IPS-20b (cell line): ENCODE measurements around the gene BCAS3.

ENCODE experiments used
- H3K27ac ChIP-seq: one replicate; pipeline ENCODE4 v1.5.1; 2013; ENCODE audit warnings: low read length
- H3K27me3 ChIP-seq: 2 replicates; pipeline ENCODE4 v1.6.1; 2013; ENCODE audit warnings: mild to moderate bottlenecking, low read length, inconsistent platforms; ENCODE audit not compliant: insufficient read depth
- H3K36me3 ChIP-seq: 2 replicates; pipeline ENCODE4 v1.6.1; 2013; ENCODE audit warnings: low read depth, mild to moderate bottlenecking, inconsistent platforms, low read length, moderate library complexity; ENCODE audit not compliant: insufficient read depth
- H3K4me1 ChIP-seq: 2 replicates; pipeline ENCODE4 v1.6.1; 2013; ENCODE audit warnings: mild to moderate bottlenecking, control low read depth, inconsistent platforms, low read length, moderate library complexity; ENCODE audit not compliant: insufficient read depth
- H3K4me3 ChIP-seq: 2 replicates; pipeline ENCODE4 v1.5.1; 2013; ENCODE audit warnings: mild to moderate bottlenecking, low read length, inconsistent platforms
- H3K9ac ChIP-seq: 2 replicates; pipeline ENCODE4 v1.6.1; 2013; ENCODE audit warnings: low read depth, mild to moderate bottlenecking, inconsistent platforms, low read length, moderate library complexity
- H3K9me3 ChIP-seq: 2 replicates; pipeline ENCODE4 v1.6.1; 2013; ENCODE audit warnings: mild to moderate bottlenecking, low read depth, low read length, inconsistent platforms; ENCODE audit not compliant: insufficient read depth

Gene BCAS3

GRCh38 chr17:60677308-60678117 lies at the start of gene BCAS3:
Gene BCAS3, plus strand, starts transcription at chr17:60677851.
- Histone ChIP-seq H3K27ac (no peak within 1 kb of the TSS), H3K9me3 (no peaks in the 10 kb centered on the region)

DNA sequence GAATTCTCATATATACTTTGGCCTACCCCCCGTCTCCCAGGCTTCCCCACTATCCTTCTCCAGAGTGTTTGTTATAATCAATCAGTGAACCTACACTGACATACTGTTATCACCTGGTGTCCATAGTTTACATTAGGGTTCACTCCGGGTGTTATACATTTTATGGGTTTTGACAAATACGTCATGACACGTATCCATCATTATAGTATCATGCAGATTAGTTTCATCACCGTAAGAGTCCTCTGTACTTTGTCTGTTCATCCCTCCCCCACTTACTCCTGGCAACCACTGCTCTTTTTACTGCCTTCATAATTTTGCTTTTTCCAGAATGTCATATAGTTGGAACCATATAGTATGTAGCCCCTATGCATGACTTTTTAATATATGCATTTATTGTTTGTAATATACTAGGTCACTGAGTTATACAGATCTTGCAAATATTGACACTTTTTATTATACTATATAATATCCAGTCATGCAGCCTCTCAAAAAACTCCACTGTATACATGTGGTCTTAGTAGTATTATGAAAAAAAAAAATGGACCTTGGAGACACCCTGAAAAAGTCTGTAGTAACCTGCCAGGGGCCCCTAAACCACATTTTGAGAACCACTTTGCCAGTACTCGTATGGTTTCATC lies 49.3 kb upstream of the BCAS3 start:
- Histone ChIP-seq H3K4me1 (no peaks in the 10 kb centered on the region), H3K36me3 (peaks cover 12% of the 10 kb centered on the region)

More at GRCh38 chr17:60677308-60678117, at the start of gene BCAS3:
- Histone ChIP-seq H3K36me3 (no peaks in the 10 kb centered on the region), H3K9ac (peak within 1 kb of the TSS; percentile 67), H3K27me3 (no peaks in the 10 kb centered on the region), H3K4me1 (no peaks in the 10 kb centered on the region), H3K4me3 (peak within 1 kb of the TSS; percentile 84)

DNA sequence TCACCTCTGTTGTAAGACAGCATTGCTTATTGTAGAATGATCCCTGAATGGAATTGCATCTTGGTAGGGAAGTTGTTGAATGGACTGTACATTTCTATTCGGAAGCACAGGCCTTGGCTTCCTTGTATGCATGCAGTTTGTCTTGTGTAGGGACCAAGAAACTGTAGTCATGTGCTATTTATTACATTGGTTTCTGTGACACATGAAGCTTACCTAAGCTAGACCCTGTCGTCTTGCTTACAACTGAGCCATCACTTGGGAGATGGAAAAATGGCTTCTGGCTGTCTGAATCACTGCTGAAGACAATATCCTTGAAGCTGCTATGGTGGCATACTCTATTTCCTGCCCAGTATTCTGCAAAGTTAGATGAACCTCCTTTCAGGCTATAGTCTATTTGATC lies 48.5 kb upstream of the BCAS3 start:
- no peaks in the 10 kb centered on the region for H3K9me3 ChIP-seq
- H3K27ac ChIP-seq = no peak overlapping the region
- peaks cover 16% of the 10 kb centered on the region for H3K36me3 ChIP-seq
- H3K9ac ChIP-seq = no peak overlapping the region
- H3K27me3 ChIP-seq = no peaks in the 10 kb centered on the region
- no peak overlapping the region for H3K4me3 ChIP-seq
- no peaks in the 10 kb centered on the region for H3K4me1 ChIP-seq

More for the DNA sequence above, 49.3 kb upstream of the BCAS3 start:
- Histone ChIP-seq H3K9me3 (no peaks in the 10 kb centered on the region), H3K9ac (no peak overlapping the region), H3K27me3 (no peaks in the 10 kb centered on the region), H3K4me3 (no peak overlapping the region), H3K27ac (no peak overlapping the region)

- Histone ChIP-seq H3K4me3 (no peak overlapping the region), H3K27ac (no peak overlapping the region), H3K27me3 (no peaks in the 10 kb centered on the region), H3K4me1 (no peaks in the 10 kb centered on the region), H3K9me3 (no peaks in the 10 kb centered on the region), H3K36me3 (peaks cover 22% of the 10 kb centered on the region), H3K9ac (no peak overlapping the region)
Observed at GRCh38 chr17:60630352-60630751, 47.3 kb upstream of the BCAS3 start.

GRCh38 chr17:60631119-60631518 lies 46.5 kb upstream of the BCAS3 start:
- H3K9me3 ChIP-seq = no peaks in the 10 kb centered on the region
- peaks cover 30% of the 10 kb centered on the region for H3K36me3 ChIP-seq
- H3K27me3 ChIP-seq = no peaks in the 10 kb centered on the region
- no peak overlapping the region for H3K4me3 ChIP-seq
- no peaks in the 10 kb centered on the region for H3K4me1 ChIP-seq
- no peak overlapping the region for H3K27ac ChIP-seq
- H3K9ac ChIP-seq = no peak overlapping the region

- no peak overlapping the region for H3K9ac ChIP-seq
- peaks cover 38% of the 10 kb centered on the region for H3K36me3 ChIP-seq
- no peaks in the 10 kb centered on the region for H3K9me3 ChIP-seq
- H3K4me3 ChIP-seq = no peak overlapping the region
- no peak overlapping the region for H3K27ac ChIP-seq
- H3K27me3 ChIP-seq = no peaks in the 10 kb centered on the region
- H3K4me1 ChIP-seq = no peaks in the 10 kb centered on the region
Observed at GRCh38 chr17:60637683-60638082, 40.0 kb upstream of the BCAS3 start.

GRCh38 chr17:60639019-60639330 lies 38.7 kb upstream of the BCAS3 start:
- no peak overlapping the region for H3K4me3 ChIP-seq
- no peaks in the 10 kb centered on the region for H3K27me3 ChIP-seq

GRCh38 chr17:60640503-60640902 lies 37.1 kb upstream of the BCAS3 start:
- Histone ChIP-seq H3K27ac (no peak overlapping the region), H3K4me3 (no peak overlapping the region), H3K9me3 (no peaks in the 10 kb centered on the region)

More at GRCh38 chr17:60639019-60639330, 38.7 kb upstream of the BCAS3 start:
- Histone ChIP-seq H3K36me3 (peaks cover 34% of the 10 kb centered on the region), H3K4me1 (no peaks in the 10 kb centered on the region), H3K9ac (no peak overlapping the region), H3K27ac (no peak overlapping the region), H3K9me3 (no peaks in the 10 kb centered on the region)

GRCh38 chr17:60641126-60641525 lies 36.5 kb upstream of the BCAS3 start:
- Histone ChIP-seq H3K27ac (no peak overlapping the region), H3K36me3 (peaks cover 13% of the 10 kb centered on the region), H3K9me3 (no peaks in the 10 kb centered on the region), H3K4me3 (no peak overlapping the region), H3K4me1 (no peaks in the 10 kb centered on the region), H3K27me3 (no peaks in the 10 kb centered on the region), H3K9ac (no peak overlapping the region)

More at GRCh38 chr17:60640503-60640902, 37.1 kb upstream of the BCAS3 start:
- Histone ChIP-seq H3K9ac (no peak overlapping the region), H3K36me3 (peaks cover 19% of the 10 kb centered on the region), H3K27me3 (no peaks in the 10 kb centered on the region), H3K4me1 (no peaks in the 10 kb centered on the region)

GRCh38 chr17:60641810-60642220 lies 35.8 kb upstream of the BCAS3 start:
- Histone ChIP-seq H3K9ac (no peak overlapping the region), H3K27ac (no peak overlapping the region), H3K4me1 (no peaks in the 10 kb centered on the region), H3K27me3 (no peaks in the 10 kb centered on the region), H3K36me3 (peaks cover 7% of the 10 kb centered on the region; the same call in 1 of the 2 replicates), H3K4me3 (no peak overlapping the region), H3K9me3 (no peaks in the 10 kb centered on the region)

GRCh38 chr17:60645918-60646523 lies 31.6 kb upstream of the BCAS3 start:
- Histone ChIP-seq H3K27ac (no peak overlapping the region), H3K4me1 (no peaks in the 10 kb centered on the region), H3K27me3 (no peaks in the 10 kb centered on the region), H3K36me3 (peaks cover 32% of the 10 kb centered on the region), H3K9ac (no peak overlapping the region), H3K9me3 (no peaks in the 10 kb centered on the region), H3K4me3 (no peak overlapping the region)

- H3K9ac ChIP-seq = no peak overlapping the region
- no peaks in the 10 kb centered on the region for H3K4me1 ChIP-seq
- no peaks in the 10 kb centered on the region for H3K9me3 ChIP-seq
- H3K27ac ChIP-seq = no peak overlapping the region
- H3K4me3 ChIP-seq = no peak overlapping the region
- H3K27me3 ChIP-seq = no peaks in the 10 kb centered on the region
- H3K36me3 ChIP-seq = peaks cover 34% of the 10 kb centered on the region
Observed at GRCh38 chr17:60646701-60647100, 30.9 kb upstream of the BCAS3 start.
